Subcutaneous abdominal adipose tissue (tissue), 5 donors: ENCODE results near the gene FCMR.

Experiments
- H3K27ac ChIP-seq: one replicate; pipeline ENCODE4 v1.7.0; 2013; ENCODE audit warnings: low read depth, mild to moderate bottlenecking, inconsistent platforms, low read length, moderate library complexity
- H3K27me3 ChIP-seq, 5 donors: one replicate each; pipeline ENCODE4 v1.7.0; 2013; ENCODE audit warnings: low read length in 5 of 5, inconsistent platforms in 1 of 5; ENCODE audit not compliant: control insufficient read depth in 5 of 5, insufficient read depth in 4 of 5
- H3K36me3 ChIP-seq, 5 donors: one replicate each; pipeline ENCODE4 v1.7.0; 2013; ENCODE audit warnings: low read length in 5 of 5; ENCODE audit not compliant: control insufficient read depth in 5 of 5, insufficient read depth in 5 of 5
- H3K4me1 ChIP-seq, 5 donors: one replicate each; pipeline ENCODE4 v1.7.0; 2013; ENCODE audit warnings: low read length in 5 of 5, mild to moderate bottlenecking in 3 of 5, moderate library complexity in 1 of 5; ENCODE audit not compliant: control insufficient read depth in 5 of 5, insufficient read depth in 5 of 5
- H3K4me3 ChIP-seq, 5 donors: one replicate each; pipeline ENCODE4 v1.7.0; 2013; ENCODE audit warnings: low read length in 5 of 5, low read depth in 1 of 5
- H3K9ac ChIP-seq, 5 donors: one replicate each; pipeline ENCODE4 v1.7.0; 2013; ENCODE audit warnings: low read length in 5 of 5, mild to moderate bottlenecking in 4 of 5, moderate library complexity in 3 of 5
- H3K9me3 ChIP-seq, 5 donors: one replicate each; pipeline ENCODE4 v1.7.0; 2013; ENCODE audit warnings: low read length in 5 of 5; ENCODE audit not compliant: control insufficient read depth in 5 of 5
- donor health status: healthy.
- donor health status: healthy.
- donor health status: healthy.
- donor health status: healthy.
- donor health status: healthy.

The FCMR gene

GRCh38 chr1:206895837-206896242 lies 25.9 kb downstream of the FCMR start:
- Histone ChIP-seq H3K27ac (no peak overlapping the region), H3K36me3 (no peaks in the 10 kb centered on the region), H3K9ac (no peak overlapping the region), H3K27me3 (peaks cover 0 to 5% (median 0%) of the 10 kb centered on the region in 5 donors), H3K4me3 (no peak overlapping the region), H3K4me1 (peaks cover 0 to 10% (median 6%) of the 10 kb centered on the region in 5 donors), H3K9me3 (no peaks in the 10 kb centered on the region)

GRCh38 chr1:206895325-206895724 lies 26.4 kb downstream of the FCMR start:
- Histone ChIP-seq H3K36me3 (no peaks in the 10 kb centered on the region), H3K9ac (no peak overlapping the region), H3K4me3 (no peak overlapping the region), H3K9me3 (no peaks in the 10 kb centered on the region), H3K27ac (no peak overlapping the region), H3K27me3 (peaks cover 0 to 5% (median 0%) of the 10 kb centered on the region in 5 donors), H3K4me1 (peaks cover 0 to 15% (median 11%) of the 10 kb centered on the region in 5 donors)

DNA sequence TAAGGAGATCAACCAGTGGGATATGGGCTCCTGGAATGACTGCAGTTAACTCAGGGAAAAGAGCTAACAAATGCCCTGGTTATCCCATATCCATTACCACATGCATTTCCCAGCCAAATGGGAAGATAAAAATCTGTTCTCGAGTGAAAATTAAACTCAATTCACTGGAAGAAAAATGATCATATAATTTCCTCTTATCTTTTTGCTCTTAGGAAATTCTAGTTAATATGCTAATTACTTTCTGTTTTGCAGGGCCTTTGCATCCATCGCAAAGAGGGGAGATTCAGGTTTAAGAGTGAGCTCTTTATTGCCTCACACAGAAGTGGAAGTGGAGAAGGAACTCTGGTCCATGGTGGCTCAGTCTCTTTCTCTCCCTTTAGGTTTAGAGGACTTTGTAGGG lies 28.4 kb downstream of the FCMR start:
- Histone ChIP-seq H3K4me3 (no peak overlapping the region), H3K36me3 (no peaks in the 10 kb centered on the region), H3K9me3 (no peaks in the 10 kb centered on the region), H3K27me3 (peaks cover 0 to 5% (median 0%) of the 10 kb centered on the region in 5 donors), H3K9ac (no peak overlapping the region), H3K27ac (no peak overlapping the region), H3K4me1 (peaks cover 4 to 28% (median 17%) of the 10 kb centered on the region in 5 donors)

DNA sequence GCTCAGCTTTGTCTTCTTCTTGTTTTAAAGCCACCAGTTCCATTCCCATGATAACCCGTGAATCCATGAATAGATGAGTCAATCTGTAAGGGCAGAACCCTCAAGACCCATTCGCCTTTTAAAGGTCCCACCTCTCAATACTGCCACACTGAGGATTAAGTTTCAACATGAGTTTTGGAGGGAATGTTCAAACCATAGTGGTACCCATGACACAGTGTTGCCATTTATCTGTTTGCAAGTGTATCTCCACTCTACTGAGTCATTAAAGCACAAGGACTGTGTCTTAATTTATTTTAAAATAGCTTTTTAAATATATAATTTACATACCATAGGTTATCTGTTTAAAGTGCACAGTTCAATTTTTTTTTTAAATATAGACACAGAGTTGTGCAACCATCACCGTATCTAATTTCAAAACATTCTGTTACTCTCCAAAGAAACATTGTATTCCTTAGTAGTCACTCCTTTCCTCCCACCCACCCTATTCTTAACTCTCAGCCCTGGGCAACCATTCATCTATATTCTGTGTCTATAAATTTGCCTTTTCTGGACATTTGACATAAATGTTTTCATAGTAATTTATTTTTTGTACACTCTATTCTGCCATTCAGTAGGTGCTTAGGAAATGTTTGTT lies 29.3 kb downstream of the FCMR start:
- no peak overlapping the region for H3K9ac ChIP-seq
- H3K9me3 ChIP-seq, result no peaks in the 10 kb centered on the region
- H3K27ac ChIP-seq, result no peak overlapping the region

DNA sequence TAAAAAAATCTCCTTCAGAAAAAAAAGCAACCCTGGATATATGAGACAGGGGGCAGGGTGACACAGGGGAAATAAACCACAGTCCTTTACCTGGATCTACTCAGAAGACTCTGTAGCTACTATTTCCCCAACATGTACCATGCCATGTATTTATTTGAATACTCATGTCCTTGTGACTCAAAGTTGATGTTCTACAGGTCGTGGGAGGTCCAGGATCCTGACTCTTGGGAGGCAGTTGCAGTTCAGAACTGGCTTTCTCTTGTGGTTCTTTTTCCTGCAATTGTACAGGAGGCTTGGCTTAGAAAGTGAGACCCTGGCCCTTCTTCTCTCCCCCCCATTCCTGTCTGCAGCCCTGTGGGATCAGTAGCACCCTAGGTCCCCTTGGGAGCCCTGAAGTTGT lies 30.3 kb downstream of the FCMR start:
- Histone ChIP-seq H3K4me1 (peaks cover 4 to 26% (median 17%) of the 10 kb centered on the region in 5 donors), H3K4me3 (no peak overlapping the region), H3K9ac (no peak overlapping the region), H3K9me3 (no peaks in the 10 kb centered on the region), H3K27me3 (no peaks in the 10 kb centered on the region), H3K27ac (no peak overlapping the region), H3K36me3 (no peaks in the 10 kb centered on the region)

More for the DNA sequence above, 29.3 kb downstream of the FCMR start:
- Histone ChIP-seq H3K36me3 (no peaks in the 10 kb centered on the region), H3K4me1 (peaks cover 4 to 28% (median 17%) of the 10 kb centered on the region in 5 donors), H3K4me3 (no peak overlapping the region), H3K27me3 (peaks cover 0 to 3% (median 0%) of the 10 kb centered on the region in 5 donors)

DNA sequence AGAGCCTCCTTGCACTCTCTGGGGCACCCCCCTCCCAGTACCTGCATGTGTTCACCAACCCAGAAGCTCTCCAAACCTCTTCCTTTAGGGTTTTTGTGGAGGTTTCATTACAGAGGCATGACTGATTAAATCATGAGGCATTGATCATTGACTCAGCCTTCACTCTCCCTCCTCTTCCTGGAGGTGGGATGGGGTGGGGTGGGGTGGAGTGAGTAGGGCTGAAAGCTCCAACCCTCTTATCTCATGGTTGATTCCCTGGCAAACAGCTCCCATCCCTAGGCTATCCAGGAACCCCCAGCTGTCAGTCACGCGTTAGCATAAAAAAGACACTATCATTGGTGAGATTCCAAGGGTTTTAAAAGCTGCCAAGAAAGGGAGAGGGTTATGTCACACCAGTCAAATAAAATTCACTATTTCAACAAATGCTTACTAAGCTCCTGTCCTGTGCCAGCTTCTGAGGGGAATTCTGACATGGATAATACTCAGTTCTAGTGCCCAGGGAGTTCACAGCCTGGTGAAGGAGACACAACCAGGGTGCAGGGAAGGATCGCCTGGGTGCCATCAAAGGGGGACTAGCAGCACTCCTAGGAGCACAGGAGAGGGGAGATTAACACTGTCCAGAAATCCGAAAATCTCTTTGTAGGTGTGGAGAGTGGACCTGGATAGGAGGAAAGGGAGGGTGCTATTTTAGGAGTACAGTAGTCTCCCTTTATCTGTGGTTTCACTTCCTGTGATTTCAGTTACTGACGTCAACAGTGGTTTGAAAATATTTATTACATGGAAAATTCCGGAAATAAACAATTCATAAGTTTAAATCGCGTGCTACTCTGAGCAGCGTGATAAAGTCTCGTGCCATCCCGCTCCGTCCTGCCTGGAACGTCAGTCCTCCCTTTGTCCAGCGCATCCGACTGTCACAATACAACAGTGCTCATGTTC lies 31.3 kb downstream of the FCMR start:
- H3K27me3 ChIP-seq, result no peaks in the 10 kb centered on the region
- peak overlapping the region in 1 of 5 donors; percentile 14 for H3K4me3 ChIP-seq

DNA sequence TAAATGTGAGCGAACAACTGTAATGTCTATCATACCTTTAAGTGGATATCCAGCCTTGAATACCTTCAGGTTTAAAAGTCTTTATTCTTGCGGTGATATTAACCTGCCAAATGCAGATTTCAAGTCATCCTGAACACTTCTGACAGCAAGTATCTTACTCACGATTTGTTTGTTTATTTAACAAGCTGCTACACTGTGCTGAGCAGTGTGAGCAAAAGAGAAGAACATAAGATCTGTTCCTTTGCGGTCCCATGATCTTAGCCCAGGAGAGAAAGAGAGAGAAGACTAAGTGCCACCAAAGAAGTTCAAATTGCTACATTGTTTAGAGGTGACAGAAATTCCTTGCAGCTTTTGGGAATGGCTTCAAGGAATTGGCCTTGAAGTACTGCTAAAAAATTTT lies 34.0 kb downstream of the FCMR start:
- Histone ChIP-seq H3K27ac (no peak overlapping the region), H3K9ac (no peak overlapping the region), H3K36me3 (no peaks in the 10 kb centered on the region), H3K9me3 (no peaks in the 10 kb centered on the region), H3K4me1 (peaks cover 8 to 30% (median 24%) of the 10 kb centered on the region in 5 donors), H3K27me3 (no peaks in the 10 kb centered on the region), H3K4me3 (no peak overlapping the region)

More for the DNA sequence above, 31.3 kb downstream of the FCMR start:
- Histone ChIP-seq H3K36me3 (no peaks in the 10 kb centered on the region), H3K9ac (no peak overlapping the region), H3K9me3 (no peaks in the 10 kb centered on the region), H3K27ac (peak overlapping the region; percentile 7), H3K4me1 (peaks cover 4 to 22% (median 17%) of the 10 kb centered on the region in 5 donors)

GRCh38 chr1:206886831-206887230 lies 34.9 kb downstream of the FCMR start:
- H3K9me3 ChIP-seq, result no peaks in the 10 kb centered on the region
- no peak overlapping the region for H3K27ac ChIP-seq

DNA sequence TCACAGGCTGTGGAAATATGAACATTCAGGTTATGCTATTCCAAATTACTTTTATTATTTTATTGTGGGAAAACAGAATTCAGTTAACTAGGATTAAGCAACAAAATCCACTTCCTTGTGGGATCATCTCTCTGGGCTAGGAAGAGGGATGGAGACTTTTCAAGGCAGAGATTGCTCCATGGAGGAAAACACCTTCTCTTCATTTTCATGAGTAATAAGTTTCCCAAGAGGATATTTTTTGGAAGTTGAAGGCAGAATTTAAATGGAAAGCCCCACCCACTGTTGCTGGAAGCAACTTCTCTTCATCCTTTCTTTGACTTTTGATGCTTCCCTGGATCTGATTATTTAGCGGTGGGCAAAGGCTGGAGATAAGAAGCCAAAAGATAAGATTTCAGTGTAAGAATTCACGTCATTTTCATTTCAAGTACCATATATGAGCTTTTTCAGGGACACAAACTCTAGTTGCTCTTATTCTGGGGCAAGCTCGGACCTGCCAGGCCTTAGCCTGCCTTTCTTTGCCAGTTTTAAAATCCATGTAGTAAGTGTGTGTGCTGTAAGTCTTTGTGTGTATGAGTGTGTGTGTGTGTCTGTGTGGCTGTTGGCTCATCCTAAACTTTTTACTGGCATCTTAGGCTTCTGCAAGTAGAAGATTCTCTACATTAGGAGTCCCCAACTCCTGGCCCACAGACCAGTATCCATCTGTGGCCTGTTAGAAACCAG lies 36.2 kb downstream of the FCMR start:
- Histone ChIP-seq H3K4me1 (peaks cover 3 to 23% (median 16%) of the 10 kb centered on the region in 5 donors), H3K27me3 (no peaks in the 10 kb centered on the region), H3K9ac (no peak overlapping the region)

More at GRCh38 chr1:206886831-206887230, 34.9 kb downstream of the FCMR start:
- Histone ChIP-seq H3K9ac (no peak overlapping the region), H3K4me3 (no peak overlapping the region), H3K27me3 (no peaks in the 10 kb centered on the region), H3K4me1 (peaks cover 8 to 30% (median 23%) of the 10 kb centered on the region in 5 donors), H3K36me3 (no peaks in the 10 kb centered on the region)

More for the DNA sequence above, 36.2 kb downstream of the FCMR start:
- Histone ChIP-seq H3K27ac (no peak overlapping the region), H3K36me3 (no peaks in the 10 kb centered on the region), H3K4me3 (no peak overlapping the region), H3K9me3 (no peaks in the 10 kb centered on the region)
